Stimulated activated CD8-positive, alpha-beta memory T cell treated with anti-CD3 and anti-CD28 coated beads, Interleukin-7, amount 100 ng/mL, for 48 hours (primary cell): ENCODE measurements around the gene PWWP2A.
"Not testable (repeated sequence)": the region's sequence is repeated elsewhere in the genome, so short reads cannot be mapped to it uniquely, and the experiment has no call there.

Source experiments
- DNase-seq, 2 donors: peaks; one replicate each; pipeline ENCODE4 v3.0.0-alpha.2; 2020; ENCODE audit warnings: low read depth in 1 of 2; ENCODE audit errors: extremely low read depth in 1 of 2

The PWWP2A gene

DNA sequence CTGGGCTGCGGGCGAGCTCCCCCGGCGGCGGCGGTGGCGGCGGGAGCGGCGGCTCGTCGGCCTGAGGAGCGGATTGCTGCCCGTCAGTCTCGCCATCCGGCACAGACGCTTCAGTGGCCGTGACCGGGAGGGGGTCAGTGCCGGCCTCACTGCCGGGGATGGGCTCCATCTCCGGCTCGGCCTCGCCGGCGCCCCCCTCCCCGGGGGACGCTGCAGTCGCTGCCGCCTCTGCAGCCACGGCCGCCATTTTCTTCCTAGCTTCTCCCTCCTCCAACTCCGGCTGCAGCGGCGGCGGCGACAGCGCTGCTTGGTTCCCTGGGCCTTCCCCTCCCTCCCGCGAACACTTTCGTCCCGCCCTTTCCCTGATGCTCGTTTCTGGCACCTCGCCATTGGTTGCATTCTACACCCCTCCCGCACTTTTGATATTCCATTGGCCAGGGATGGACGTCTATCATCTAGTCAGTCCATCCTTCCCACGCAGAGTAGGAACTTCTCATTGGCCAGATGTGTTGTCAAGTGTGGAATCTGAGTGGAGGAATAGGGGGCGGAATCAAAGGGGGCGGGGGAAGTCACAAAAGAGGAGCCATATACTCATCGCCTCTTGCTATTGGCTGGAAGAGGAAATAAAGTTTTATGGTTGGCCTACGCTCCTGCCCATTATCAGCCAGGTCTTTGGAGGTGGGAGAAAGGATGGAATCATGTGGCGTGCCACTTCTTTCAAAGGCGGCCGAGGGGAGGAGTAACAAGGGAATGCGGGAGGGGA is at the start of gene PWWP2A:
TSS of gene PWWP2A (minus strand) at position 309 of the 763 bp plus-strand sequence. CDS start at position 247, 62 bp downstream.
- peak; percentile 85 to 96 for DNase-seq

GRCh38 chr5:160167624-160168165 is 48.4 kb upstream of the PWWP2A start:
- DNase-seq = no peak

DNA sequence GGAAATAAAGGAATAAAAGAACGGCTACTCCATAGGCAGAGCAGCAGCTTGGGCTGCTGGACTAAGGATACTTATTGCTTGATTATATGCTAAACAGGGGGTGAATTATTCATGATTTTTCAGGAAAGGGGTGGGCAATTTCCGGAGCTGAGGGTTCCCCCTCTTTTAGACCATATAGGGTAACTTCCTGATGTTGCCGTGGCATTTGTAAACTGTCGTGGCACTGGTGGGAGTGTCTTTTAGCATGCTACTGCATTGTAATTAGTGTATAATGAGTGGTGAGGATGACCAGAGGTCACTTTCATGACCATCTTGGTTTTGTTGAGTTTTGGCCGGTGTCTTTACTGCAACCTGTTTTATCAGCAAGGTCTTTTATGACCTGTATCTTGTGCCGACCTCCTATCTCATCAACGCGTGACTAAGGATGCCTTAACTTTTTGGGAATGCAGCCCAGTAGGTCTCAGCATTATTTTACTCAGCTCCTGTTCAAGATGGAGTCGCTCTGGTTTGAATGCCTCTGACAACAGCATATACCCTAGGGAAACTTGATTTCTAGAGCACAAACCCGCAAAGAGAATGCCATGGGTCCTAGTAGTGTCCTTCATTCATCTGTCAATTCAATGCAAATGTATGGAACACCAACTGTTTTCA is 47.8 kb upstream of the PWWP2A start:
- DNase-seq = no peak

GRCh38 chr5:160166069-160166972 is 47.1 kb upstream of the PWWP2A start:
- DNase-seq = no peak

- peak; percentile 3 to 5 for DNase-seq
Measured at GRCh38 chr5:160165137-160166068, 46.2 kb upstream of the PWWP2A start.

DNA sequence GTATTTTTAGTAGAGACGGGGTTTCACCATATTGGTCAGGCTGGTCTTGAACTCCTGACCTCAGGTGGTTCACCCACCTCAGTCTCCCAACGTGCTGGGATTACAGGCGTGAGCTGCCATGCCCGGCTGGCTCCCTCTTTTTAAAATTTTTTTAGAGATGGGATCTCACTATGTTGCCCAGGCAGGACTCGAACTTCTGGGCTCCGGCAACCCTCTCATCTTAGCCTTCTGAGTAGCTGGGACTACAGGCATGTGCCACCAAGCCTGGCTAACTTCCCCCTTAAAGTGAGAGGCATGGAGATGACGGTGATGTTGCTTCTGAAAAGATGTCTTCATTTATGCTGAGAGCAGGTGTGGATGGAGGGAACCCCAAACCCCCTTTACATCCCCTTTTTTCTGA is 43.7 kb upstream of the PWWP2A start:
- no peak for DNase-seq

DNA sequence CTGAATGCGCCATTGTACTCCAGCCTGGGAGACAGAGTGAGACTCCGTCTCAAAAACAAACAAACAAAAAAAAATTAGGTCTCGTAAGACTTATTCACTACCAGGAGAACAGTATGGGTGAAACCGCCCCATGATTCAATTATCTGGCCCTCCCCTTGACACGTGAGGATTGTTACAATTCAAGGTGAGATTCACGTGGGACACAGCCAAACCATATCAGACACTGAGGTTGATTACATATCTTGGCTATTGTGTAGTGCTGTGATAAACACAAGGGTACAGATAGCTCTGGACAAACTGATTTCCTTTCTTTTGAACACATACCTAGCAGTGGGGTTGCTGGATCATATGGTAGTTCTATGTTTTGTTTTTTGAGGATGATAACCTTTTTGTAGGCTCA is 42.4 kb upstream of the PWWP2A start:
- no peak for DNase-seq

DNA sequence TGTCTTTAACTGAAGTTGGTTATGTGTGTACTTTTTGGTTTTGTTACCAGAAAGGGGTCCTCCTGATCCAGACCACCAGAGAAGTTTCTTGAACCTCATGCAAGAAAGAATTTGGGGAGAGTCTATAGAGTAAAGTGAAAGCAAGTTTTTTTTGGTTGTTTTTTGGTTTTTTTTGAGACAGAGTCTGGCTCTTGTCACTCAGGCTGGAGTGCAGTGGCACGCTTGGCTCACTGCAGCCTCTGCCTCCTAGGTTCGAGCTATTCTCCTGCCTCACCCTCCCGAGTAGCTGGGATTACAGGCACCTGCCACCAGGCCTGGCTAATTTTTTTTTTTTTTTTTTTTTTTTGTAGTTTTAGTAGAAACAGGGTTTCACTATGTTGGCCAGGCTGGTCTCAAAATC is 41.6 kb upstream of the PWWP2A start:
- DNase-seq = not testable (repeated sequence)

DNA sequence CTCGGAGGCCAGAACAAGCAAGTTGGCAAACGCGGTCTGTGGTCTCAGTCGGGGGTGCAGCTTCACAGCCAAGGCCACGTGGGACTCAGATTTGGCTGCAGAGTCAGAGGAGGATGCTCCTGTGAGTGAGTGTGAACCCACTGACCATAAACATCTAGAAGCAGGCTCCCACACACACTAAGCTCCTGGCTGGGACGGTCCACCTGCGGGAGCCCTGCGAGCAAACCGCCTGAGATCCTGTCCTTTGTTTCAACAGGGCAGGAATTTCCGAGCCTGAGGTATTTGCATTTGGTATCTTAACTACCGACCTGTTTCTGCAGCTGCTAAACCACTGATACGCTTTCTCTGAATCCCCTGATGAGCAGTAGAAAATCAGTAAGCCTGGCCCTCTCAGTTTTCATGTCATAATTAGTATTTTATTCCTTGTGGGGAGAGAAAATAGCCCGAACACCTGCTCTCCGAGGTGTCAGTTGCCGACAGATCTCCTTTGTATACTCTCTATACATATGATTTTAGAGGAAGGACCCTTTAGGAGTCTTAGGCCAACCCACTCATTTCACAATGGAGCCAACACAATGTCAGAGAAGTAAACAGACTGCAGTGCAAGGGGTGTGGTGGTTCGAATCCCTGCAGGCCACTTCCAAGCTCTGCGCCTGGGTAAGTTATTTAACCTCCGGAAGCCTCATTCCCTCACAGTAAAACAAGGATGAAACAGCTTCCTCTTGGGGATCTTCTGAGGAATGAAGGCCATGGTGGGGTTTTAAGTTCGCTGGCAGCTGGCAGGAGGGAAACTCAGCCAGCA is 40.9 kb upstream of the PWWP2A start:
- DNase-seq = no peak

- no peak for DNase-seq
Measured at GRCh38 chr5:160158087-160158486, 38.8 kb upstream of the PWWP2A start.

GRCh38 chr5:160155017-160155750 is 35.9 kb upstream of the PWWP2A start:
- no peak for DNase-seq

- no peak for DNase-seq
Measured at GRCh38 chr5:160152901-160153300, 33.7 kb upstream of the PWWP2A start.

DNA sequence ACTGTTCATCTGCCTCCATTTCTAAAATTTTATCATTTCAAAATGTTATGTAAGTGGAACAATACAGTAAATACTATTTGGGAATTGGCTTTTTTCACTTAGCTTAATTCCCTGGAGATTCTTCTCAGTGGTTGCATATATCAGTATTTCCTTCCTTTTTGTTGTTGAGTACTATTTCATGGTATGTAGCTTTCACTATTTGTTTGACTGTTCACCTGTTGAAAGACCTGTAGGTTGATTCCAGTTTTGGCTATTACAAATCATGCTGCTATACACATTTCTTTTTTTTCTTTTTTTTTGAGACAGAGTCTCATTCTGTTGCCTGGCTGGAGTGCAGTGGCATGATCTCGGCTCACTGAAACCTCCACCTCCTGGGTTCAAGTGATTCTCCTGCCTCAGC is 33.0 kb upstream of the PWWP2A start:
- DNase-seq = no peak

DNA sequence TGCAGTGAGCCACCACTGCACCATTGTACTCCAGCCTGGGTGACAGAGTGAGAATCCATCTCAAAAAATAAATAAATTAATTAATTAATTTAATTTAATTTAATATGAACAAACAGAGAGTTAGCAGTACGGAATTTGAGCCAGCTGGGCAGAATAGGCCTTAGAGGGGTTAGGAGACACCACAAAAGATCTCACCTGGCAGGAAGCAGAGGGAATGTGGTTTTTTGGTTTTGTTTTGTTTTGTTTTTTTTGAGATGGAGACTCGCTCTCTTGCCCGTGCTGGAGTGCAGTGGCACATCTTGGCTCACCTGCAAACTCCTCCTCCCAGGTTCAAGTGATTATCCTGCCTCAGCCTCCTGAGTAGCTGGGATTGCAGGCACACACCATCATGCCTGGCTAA is 31.8 kb upstream of the PWWP2A start:
- no peak for DNase-seq

DNA sequence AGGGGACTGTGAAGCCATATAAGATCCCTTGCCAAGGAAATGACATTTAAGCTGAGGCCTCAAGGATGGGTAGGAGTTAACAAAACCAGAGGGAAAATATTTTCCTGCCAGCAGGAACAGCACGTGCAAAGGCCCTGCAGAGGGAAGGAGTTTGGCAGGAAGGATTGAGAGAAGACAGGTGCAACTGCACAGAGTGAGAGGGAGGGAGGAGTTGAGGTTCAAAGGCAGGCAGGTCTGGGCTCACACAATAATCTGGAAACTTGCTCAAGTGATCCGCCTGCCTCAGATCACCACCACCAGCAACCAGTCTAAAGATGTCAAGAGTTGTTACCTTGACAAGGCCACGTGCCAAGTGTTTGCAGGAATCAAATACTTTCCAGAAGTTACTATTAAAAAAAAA is 31.1 kb upstream of the PWWP2A start:
- no peak for DNase-seq

- not testable (repeated sequence) for DNase-seq
Measured at GRCh38 chr5:160144436-160144835, 25.2 kb upstream of the PWWP2A start.

- DNase-seq = no peak
Measured at GRCh38 chr5:160134332-160134731, 15.1 kb upstream of the PWWP2A start.

DNA sequence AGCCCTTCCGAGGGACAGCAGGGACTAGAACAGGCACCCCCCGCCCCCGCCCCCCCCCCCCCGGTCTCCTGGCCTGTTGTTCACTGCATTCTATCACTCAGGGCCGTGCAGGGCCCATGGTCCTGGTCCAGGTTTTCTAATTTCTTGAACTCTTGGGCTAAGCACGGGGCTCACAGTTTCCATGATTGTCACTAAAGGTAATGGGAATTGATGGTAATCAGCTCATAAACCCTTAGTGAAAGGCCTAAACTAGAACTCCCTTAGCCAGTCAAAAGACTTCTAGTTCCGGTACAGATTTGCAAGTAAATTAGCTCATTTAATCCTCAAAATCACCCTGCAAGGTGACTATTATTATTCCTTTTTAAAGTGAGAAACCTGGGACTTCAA is 14.7 kb upstream of the PWWP2A start:
- DNase-seq = no peak
